GM23338 (cell line): ENCODE measurements around the gene C1QTNF9. TPM values are rescaled to one million over a fixed set of nuclear protein-coding genes. Genes with fewer than 3 reads are reported as not detected.

ENCODE experiments used
- ATAC-seq: fragments of 200-7000 bp; cut with Tn5 transposase; 3 replicates; pipeline ENCODE4 v1.9.1; 2020
- DNase-seq: peaks from one replicate; pipeline ENCODE4 v3.0.0-alpha.2; 2015; ENCODE audit warnings: low spot score
- H2AFZ ChIP-seq: fragments of 200-600 bp; sonication (generic); 2 replicates; pipeline ENCODE4 v1.8.0; 2016; ENCODE audit warnings: antibody characterized with exemption, mild to moderate bottlenecking, moderate library complexity
- H3F3A ChIP-seq: fragments of 200-600 bp; sonication (generic); replicated peaks from 2 replicates; pipeline ENCODE4 v1.8.0; 2017; ENCODE audit warnings: antibody characterized with exemption, mixed run types, low read depth
- H3K27ac ChIP-seq: fragments of 200-600 bp; sonication (generic); 2 replicates; pipeline ENCODE4 v1.6.1; 2016; ENCODE audit warnings: low read depth
- H3K27me3 ChIP-seq: fragments of 200-600 bp; sonication (generic); 2 replicates; pipeline ENCODE4 v1.8.0; 2016; ENCODE audit warnings: mild to moderate bottlenecking, mixed run types, moderate library complexity; ENCODE audit not compliant: insufficient read depth
- H3K36me3 ChIP-seq: fragments of 200-600 bp; sonication (generic); 2 replicates; pipeline ENCODE4 v1.8.0; 2016; ENCODE audit warnings: mild to moderate bottlenecking; ENCODE audit not compliant: insufficient read depth
- H3K4me1 ChIP-seq: fragments of 200-600 bp; sonication (generic); 2 replicates; pipeline ENCODE4 v1.8.0; 2016; ENCODE audit warnings: mild to moderate bottlenecking, moderate library complexity; ENCODE audit not compliant: insufficient read depth
- H3K4me2 ChIP-seq: fragments of 200-600 bp; sonication (generic); 2 replicates; pipeline ENCODE4 v1.7.1; 2017; ENCODE audit warnings: mixed run types
- H3K4me3 ChIP-seq: fragments of 200-600 bp; sonication (generic); 2 replicates; pipeline ENCODE4 v1.6.1; 2016; ENCODE audit warnings: mixed run types
- H3K79me2 ChIP-seq: fragments of 200-600 bp; sonication (generic); replicated peaks from 2 replicates; pipeline ENCODE4 v1.8.0; 2017; ENCODE audit warnings: mild to moderate bottlenecking; ENCODE audit not compliant: insufficient read depth
- H3K9me2 ChIP-seq: fragments of 200-600 bp; sonication (generic); 2 replicates; pipeline ENCODE4 v1.8.0; 2017; ENCODE audit not compliant: insufficient read depth
- H4K20me1 ChIP-seq: fragments of 200-600 bp; sonication (generic); replicated peaks from 2 replicates; pipeline ENCODE4 v1.8.0; 2017; ENCODE audit warnings: mild to moderate bottlenecking; ENCODE audit not compliant: insufficient read depth
- H3K27ac Mint-ChIP-seq: 2 replicates; pipeline ENCODE4 v1.8.0; 2020; ENCODE audit warnings: inconsistent platforms, mild to moderate bottlenecking, moderate library complexity, mixed read lengths
- H3K27me3 Mint-ChIP-seq: 3 replicates; pipeline ENCODE4 v1.8.0; 2022; ENCODE audit warnings: low read depth, mild to moderate bottlenecking, moderate library complexity, mixed read lengths, inconsistent platforms; ENCODE audit not compliant: insufficient read depth, poor library complexity
- H3K36me3 Mint-ChIP-seq: 3 replicates; pipeline ENCODE4 v1.8.0; 2021; ENCODE audit warnings: low read depth, mild to moderate bottlenecking, inconsistent platforms, moderate library complexity, mixed read lengths
- H3K4me1 Mint-ChIP-seq: 3 replicates; pipeline ENCODE4 v1.8.0; 2020; ENCODE audit warnings: mild to moderate bottlenecking, inconsistent platforms, mixed read lengths
- H3K4me3 Mint-ChIP-seq: 3 replicates; pipeline ENCODE4 v1.8.0; 2021; ENCODE audit warnings: moderate library complexity, mild to moderate bottlenecking, inconsistent platforms, mixed read lengths
- H3K9me3 Mint-ChIP-seq: 3 replicates; pipeline ENCODE4 v1.8.0; 2020; ENCODE audit warnings: moderate library complexity, mild to moderate bottlenecking, inconsistent platforms, mixed read lengths
- CREB1 ChIP-seq: fragments of 250-450 bp; sonication (Bioruptor Pico); IDR thresholded peaks from 2 replicates; pipeline ENCODE4 v1.5.0; 2020; ENCODE audit warnings: low read depth, mild to moderate bottlenecking, moderate library complexity
- ETS1 ChIP-seq: IDR thresholded peaks from 2 replicates; pipeline ENCODE4 v1.6.1; 2016; ENCODE audit warnings: antibody characterized with exemption
- EZH2 ChIP-seq: fragments of 200-600 bp; sonication (generic); IDR thresholded peaks from one replicate; pipeline ENCODE4 v1.8.0; 2017; ENCODE audit warnings: antibody characterized with exemption, mild to moderate bottlenecking, low read depth; ENCODE audit not compliant: unreplicated experiment
- EZH2phosphoT487 ChIP-seq: fragments of 200-600 bp; sonication (generic); IDR thresholded peaks from one replicate; pipeline ENCODE4 v1.8.1; 2018; ENCODE audit warnings: antibody characterized with exemption; ENCODE audit not compliant: unreplicated experiment
- JUNB ChIP-seq: IDR thresholded peaks from one replicate; pipeline ENCODE4 v1.6.1; 2016; ENCODE audit warnings: antibody characterized with exemption; ENCODE audit not compliant: unreplicated experiment
- NANOG ChIP-seq: IDR thresholded peaks from 2 replicates; pipeline ENCODE4 v1.6.1; 2016; ENCODE audit warnings: antibody characterized with exemption, borderline replicate concordance
- POLR2AphosphoS5 ChIP-seq: IDR thresholded peaks from 2 replicates; pipeline ENCODE4 v1.6.1; 2016; ENCODE audit warnings: antibody characterized with exemption, low read depth
- REST ChIP-seq: IDR thresholded peaks from one replicate; pipeline ENCODE4 v1.6.1; 2018; ENCODE audit warnings: antibody characterized with exemption; ENCODE audit not compliant: unreplicated experiment
- STAT1 ChIP-seq: IDR thresholded peaks from one replicate; pipeline ENCODE4 v1.6.1; 2016; ENCODE audit warnings: antibody characterized with exemption; ENCODE audit not compliant: unreplicated experiment
- ZNF114 ChIP-seq: fragments of 250-450 bp; sonication (Bioruptor Pico); IDR thresholded peaks from 2 replicates; pipeline ENCODE4 v1.5.0; 2020; ENCODE audit warnings: mild to moderate bottlenecking, moderate library complexity
- ZNF331 ChIP-seq: fragments of 250-450 bp; sonication (Bioruptor Pico); IDR thresholded peaks from 2 replicates; pipeline ENCODE4 v1.5.0; 2020; ENCODE audit warnings: low read depth, mild to moderate bottlenecking, moderate library complexity
- polyA plus RNA-seq: library from polyadenylated mRNA; unstranded; fragments of >200 nt; fragmentation: Nextera tagmentation; extraction: Ambion mirVana; gene quantifications from 2 replicates; pipeline ENCODE4 v1.2.1, GENCODE V29; 2016
- total RNA-seq: library from RNA; depleted of rRNA; stranded (reverse); fragments of >200 nt; shearing (Covaris generic); gene quantifications from 2 replicates; pipeline ENCODE4 v1.2.3, GENCODE V29; 2014
- TF ChIP-seq, protein P1 (sequence below): fragments of 250-450 bp; sonication (Bioruptor Pico); IDR thresholded peaks from 2 replicates; pipeline ENCODE4 v1.5.0; 2020; ENCODE audit warnings: mild to moderate bottlenecking, moderate library complexity
- TF ChIP-seq, protein P2 (sequence below), 2 experiments: fragments of 200-600 bp in 1 of 2; sonication (generic) in 1 of 2; conservative IDR thresholded peaks; 2 replicates each; pipeline versions ENCODE4 v1.5.1 to v1.6.1; 2016 to 2017; ENCODE audit warnings: antibody characterized with exemption in 2 of 2, low read depth in 2 of 2, mild to moderate bottlenecking in 2 of 2, moderate library complexity in 1 of 2

Gene C1QTNF9
- total and polyA plus RNA-seq, 2 experiments from 2014 or later = not detected

DNA sequence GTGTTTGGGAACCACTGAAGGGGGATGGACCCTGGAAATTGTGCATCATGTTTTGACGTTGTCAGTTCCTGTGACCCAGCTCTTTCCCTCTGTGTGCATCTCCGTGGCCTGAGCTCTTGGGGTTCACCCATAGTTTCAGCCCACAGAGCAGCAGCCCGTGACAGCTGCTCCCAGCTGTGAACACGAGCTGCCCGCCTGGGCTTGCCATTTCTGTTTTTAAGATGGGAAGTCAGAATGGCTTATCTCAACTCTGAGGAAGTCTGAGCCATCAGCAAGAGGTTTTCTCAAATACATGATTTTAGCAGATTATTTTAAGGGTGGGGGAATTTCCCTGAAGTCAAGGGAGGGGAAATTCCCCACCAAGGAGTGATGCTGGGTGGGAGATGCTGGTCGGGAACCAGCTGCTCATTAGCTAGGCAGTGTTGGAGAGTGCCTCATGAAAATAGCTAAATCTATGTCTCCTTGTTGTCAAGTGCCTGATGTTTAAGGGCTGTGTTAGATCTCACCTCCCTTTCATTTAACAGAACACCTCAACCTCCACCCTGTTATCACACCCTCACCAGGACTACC, 34.8 kb upstream of the C1QTNF9 start (continued):
- TF ChIP-seq STAT1 = no peak
- TF ChIP-seq ZNF114 (CRISPR knock-in tag) = no peak
- no peak for TF ChIP-seq JUNB
- TF ChIP-seq EZH2phosphoT487 = no peak
- no peak for TF ChIP-seq POLR2AphosphoS5
- no peak for TF ChIP-seq ETS1
- no peak for TF ChIP-seq NANOG
- TF ChIP-seq EZH2 = no peak
- TF ChIP-seq REST = no peak
- no peak for TF ChIP-seq CREB1 (CRISPR knock-in tag)
- TF ChIP-seq ZNF331 (CRISPR knock-in tag) = no peak

DNA sequence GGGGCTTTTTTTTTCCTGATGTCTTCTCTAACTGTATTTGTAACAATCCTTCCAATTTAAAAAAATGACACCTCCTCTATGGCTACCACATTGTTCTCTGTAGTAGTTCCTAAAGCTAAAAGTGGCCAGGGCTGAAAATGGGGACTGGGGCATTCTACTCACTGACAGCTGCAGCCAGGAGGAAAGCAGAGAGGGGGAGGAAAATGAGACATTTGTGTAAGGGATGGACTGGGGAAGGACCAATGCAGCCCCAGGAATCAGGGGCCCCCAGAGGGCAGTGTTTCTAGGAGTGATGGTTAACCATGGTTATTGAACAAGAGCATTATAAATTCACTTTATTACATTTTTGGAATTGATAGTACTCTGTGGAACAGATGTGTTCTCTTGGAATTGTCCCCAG, 34.3 kb upstream of the C1QTNF9 start:
- H3K4me1 Mint-ChIP-seq = peaks cover 12% of the 10 kb centered on the region
- peaks cover 2% of the 10 kb centered on the region for H3K27me3 Mint-ChIP-seq
- TF ChIP-seq CREB1 (CRISPR knock-in tag) = no peak
- TF ChIP-seq, protein P1, sequence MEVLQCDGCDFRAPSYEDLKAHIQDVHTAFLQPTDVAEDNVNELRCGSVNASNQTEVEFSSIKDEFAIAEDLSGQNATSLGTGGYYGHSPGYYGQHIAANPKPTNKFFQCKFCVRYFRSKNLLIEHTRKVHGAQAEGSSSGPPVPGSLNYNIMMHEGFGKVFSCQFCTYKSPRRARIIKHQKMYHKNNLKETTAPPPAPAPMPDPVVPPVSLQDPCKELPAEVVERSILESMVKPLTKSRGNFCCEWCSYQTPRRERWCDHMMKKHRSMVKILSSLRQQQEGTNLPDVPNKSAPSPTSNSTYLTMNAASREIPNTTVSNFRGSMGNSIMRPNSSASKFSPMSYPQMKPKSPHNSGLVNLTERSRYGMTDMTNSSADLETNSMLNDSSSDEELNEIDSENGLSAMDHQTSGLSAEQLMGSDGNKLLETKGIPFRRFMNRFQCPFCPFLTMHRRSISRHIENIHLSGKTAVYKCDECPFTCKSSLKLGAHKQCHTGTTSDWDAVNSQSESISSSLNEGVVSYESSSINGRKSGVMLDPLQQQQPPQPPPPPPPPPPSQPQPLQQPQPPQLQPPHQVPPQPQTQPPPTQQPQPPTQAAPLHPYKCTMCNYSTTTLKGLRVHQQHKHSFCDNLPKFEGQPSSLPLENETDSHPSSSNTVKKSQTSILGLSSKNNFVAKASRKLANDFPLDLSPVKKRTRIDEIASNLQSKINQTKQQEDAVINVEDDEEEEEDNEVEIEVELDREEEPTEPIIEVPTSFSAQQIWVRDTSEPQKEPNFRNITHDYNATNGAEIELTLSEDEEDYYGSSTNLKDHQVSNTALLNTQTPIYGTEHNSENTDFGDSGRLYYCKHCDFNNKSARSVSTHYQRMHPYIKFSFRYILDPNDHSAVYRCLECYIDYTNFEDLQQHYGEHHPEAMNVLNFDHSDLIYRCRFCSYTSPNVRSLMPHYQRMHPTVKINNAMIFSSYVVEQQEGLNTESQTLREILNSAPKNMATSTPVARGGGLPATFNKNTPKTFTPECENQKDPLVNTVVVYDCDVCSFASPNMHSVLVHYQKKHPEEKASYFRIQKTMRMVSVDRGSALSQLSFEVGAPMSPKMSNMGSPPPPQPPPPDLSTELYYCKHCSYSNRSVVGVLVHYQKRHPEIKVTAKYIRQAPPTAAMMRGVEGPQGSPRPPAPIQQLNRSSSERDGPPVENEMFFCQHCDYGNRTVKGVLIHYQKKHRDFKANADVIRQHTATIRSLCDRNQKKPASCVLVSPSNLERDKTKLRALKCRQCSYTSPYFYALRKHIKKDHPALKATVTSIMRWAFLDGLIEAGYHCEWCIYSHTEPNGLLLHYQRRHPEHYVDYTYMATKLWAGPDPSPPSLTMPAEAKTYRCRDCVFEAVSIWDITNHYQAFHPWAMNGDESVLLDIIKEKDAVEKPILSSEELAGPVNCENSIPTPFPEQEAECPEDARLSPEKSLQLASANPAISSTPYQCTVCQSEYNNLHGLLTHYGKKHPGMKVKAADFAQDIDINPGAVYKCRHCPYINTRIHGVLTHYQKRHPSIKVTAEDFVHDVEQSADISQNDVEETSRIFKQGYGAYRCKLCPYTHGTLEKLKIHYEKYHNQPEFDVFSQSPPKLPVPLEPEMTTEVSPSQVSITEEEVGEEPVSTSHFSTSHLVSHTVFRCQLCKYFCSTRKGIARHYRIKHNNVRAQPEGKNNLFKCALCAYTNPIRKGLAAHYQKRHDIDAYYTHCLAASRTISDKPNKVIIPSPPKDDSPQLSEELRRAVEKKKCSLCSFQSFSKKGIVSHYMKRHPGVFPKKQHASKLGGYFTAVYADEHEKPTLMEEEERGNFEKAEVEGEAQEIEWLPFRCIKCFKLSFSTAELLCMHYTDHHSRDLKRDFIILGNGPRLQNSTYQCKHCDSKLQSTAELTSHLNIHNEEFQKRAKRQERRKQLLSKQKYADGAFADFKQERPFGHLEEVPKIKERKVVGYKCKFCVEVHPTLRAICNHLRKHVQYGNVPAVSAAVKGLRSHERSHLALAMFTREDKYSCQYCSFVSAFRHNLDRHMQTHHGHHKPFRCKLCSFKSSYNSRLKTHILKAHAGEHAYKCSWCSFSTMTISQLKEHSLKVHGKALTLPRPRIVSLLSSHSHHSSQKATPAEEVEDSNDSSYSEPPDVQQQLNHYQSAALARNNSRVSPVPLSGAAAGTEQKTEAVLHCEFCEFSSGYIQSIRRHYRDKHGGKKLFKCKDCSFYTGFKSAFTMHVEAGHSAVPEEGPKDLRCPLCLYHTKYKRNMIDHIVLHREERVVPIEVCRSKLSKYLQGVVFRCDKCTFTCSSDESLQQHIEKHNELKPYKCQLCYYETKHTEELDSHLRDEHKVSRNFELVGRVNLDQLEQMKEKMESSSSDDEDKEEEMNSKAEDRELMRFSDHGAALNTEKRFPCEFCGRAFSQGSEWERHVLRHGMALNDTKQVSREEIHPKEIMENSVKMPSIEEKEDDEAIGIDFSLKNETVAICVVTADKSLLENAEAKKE (CRISPR knock-in tag) = no peak
- TF ChIP-seq POLR2AphosphoS5 = no peak
- no peak for TF ChIP-seq EZH2
- no peak for TF ChIP-seq STAT1
- TF ChIP-seq, protein P2, sequence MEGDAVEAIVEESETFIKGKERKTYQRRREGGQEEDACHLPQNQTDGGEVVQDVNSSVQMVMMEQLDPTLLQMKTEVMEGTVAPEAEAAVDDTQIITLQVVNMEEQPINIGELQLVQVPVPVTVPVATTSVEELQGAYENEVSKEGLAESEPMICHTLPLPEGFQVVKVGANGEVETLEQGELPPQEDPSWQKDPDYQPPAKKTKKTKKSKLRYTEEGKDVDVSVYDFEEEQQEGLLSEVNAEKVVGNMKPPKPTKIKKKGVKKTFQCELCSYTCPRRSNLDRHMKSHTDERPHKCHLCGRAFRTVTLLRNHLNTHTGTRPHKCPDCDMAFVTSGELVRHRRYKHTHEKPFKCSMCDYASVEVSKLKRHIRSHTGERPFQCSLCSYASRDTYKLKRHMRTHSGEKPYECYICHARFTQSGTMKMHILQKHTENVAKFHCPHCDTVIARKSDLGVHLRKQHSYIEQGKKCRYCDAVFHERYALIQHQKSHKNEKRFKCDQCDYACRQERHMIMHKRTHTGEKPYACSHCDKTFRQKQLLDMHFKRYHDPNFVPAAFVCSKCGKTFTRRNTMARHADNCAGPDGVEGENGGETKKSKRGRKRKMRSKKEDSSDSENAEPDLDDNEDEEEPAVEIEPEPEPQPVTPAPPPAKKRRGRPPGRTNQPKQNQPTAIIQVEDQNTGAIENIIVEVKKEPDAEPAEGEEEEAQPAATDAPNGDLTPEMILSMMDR (conservative IDR thresholded peaks at IDR 0.05; ENCODE audit: low read depth in 2 of 2) = no peak

More for the DNA sequence above, 34.3 kb upstream of the C1QTNF9 start:
- Histone ChIP-seq H4K20me1 (peaks cover 4% of the 10 kb centered on the region; the same call in 1 of the 2 replicates), H3K36me3 (no peaks in the 10 kb centered on the region), H3K9me2 (no peaks in the 10 kb centered on the region), H3K79me2 (peaks cover 18% of the 10 kb centered on the region; the same call in 1 of the 2 replicates), H3K27me3 (no peaks in the 10 kb centered on the region), H3F3A (no peaks in the 10 kb centered on the region), H3K4me2 (no peak overlapping the region), H3K4me3 (no peak overlapping the region), H3K27ac (no peak overlapping the region), H3K4me1 (0 out of 2 replicates have a peak, but pooled peaks cover 5% of the 10 kb centered on the region), H2AFZ (no peak overlapping the region)
- DNase-seq (no peak), ATAC-seq (no peak)
- Mint-ChIP-seq H3K4me3 (no peak overlapping the region), H3K9me3 (no peaks in the 10 kb centered on the region), H3K36me3 (no peaks in the 10 kb centered on the region), H3K27ac (no peak overlapping the region)
